ENCODE measurements around the gene MBD6.

MBD6 gene

GRCh38 chr12:57525615-57526383 is 3.2 kb downstream of the MBD6 start:
- no peak for DNase-seq (ENCODE audit: extremely low read depth in 1 of 2, low read depth in 1 of 2)

DNA sequence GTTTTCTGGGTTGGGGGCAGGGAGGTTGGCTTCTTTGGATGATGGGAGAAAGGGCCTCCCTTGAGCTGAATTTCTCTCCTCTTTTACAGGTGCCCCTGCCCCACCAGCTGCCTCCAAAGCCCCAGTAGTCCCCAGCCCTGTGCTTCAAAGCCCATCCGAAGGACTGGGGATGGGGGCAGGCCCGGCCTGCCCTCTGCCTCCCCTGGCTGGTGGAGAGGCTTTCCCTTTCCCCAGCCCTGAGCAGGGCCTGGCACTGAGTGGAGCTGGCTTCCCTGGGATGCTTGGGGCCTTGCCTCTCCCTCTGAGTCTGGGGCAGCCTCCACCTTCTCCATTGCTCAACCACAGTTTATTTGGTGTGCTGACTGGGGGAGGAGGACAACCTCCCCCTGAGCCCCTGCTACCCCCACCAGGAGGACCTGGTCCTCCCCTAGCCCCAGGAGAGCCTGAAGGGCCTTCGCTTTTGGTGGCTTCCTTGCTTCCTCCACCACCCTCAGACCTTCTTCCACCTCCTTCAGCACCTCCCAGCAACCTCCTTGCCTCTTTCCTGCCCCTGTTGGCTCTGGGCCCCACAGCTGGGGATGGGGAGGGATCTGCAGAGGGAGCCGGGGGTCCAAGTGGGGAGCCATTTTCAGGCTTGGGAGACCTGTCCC is 4.0 kb downstream of the MBD6 start:
- no peak for DNase-seq (ENCODE audit: extremely low read depth in 1 of 2, low read depth in 1 of 2)

DNA sequence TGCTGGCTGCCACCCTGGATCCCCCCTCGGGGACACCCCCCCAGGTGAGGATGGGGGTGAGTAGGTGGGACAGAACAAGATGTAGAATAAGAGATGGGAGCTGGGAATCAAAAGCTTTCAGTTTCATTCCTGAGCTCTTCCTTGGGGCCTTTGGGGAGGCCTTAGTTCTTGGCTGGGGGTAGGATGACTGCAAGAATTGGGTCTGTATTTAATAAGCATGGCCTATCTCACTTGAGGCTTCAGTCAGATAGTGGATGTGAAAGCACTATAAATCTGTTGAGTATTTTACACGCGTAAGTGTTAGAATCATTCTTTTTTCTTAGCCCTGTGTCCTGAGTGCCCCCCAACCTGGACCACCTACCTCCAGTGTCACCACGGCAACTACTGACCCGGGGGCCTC is 4.6 kb downstream of the MBD6 start:
- DNase-seq (ENCODE audit: extremely low read depth in 1 of 2, low read depth in 1 of 2), result no peak

DNA sequence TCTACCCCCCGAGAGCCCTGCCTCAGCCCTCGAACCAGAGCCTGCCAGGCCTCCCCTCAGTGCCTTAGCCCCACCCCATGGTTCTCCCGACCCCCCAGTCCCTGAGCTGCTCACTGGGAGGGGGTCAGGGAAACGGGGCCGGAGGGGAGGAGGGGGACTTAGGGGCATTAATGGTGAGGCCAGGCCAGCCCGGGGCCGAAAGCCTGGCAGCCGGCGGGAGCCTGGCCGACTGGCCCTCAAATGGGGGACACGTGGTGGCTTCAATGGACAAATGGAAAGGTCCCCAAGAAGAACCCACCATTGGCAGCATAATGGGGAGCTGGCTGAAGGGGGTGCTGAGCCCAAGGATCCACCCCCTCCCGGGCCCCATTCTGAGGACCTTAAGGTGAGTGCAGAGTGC is 5.6 kb downstream of the MBD6 start:
- no peak for DNase-seq (ENCODE audit: extremely low read depth in 1 of 2, low read depth in 1 of 2)

DNA sequence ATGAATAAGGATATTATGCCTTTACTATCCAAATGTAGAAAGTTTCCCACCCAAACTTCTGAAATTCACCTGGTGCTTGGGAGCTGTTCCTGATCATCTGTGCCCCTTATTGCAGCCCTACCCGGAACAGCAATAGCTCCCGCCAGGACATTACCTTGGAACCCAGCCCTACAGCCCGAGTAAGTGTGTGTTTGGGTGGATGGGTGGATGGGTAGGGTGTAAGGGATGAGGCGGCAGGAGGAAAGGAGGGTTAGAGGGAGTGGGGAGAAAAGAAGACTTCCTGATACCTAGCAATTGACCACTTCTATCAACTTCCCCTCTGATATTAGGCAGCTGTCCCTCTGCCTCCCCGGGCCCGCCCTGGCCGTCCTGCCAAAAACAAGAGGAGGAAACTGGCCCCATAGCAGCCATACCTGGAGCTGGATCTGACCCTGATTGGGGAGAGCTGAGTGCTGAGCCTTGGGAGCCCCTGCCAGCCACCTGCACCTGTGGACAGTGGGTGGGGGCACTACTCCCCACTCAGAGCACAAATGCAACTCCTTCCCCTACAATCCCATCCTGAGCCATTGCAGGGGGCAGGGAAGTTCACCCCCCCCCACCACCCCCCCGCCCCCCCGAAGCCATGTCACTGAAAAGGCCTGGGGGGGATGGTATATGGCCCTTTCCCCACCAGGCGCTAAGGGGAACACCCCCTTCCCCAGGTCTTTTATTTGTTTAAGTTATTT is 6.4 kb downstream of the MBD6 start:
- no peak for DNase-seq (ENCODE audit: extremely low read depth in 1 of 2, low read depth in 1 of 2)

- no peak for DNase-seq (ENCODE audit: extremely low read depth in 1 of 2, low read depth in 1 of 2)
Observed at GRCh38 chr12:57529831-57530230, 7.2 kb downstream of the MBD6 start.

GRCh38 chr12:57530396-57531142 is 7.9 kb downstream of the MBD6 start:
- no peak for DNase-seq (ENCODE audit: extremely low read depth in 1 of 2, low read depth in 1 of 2)

DNA sequence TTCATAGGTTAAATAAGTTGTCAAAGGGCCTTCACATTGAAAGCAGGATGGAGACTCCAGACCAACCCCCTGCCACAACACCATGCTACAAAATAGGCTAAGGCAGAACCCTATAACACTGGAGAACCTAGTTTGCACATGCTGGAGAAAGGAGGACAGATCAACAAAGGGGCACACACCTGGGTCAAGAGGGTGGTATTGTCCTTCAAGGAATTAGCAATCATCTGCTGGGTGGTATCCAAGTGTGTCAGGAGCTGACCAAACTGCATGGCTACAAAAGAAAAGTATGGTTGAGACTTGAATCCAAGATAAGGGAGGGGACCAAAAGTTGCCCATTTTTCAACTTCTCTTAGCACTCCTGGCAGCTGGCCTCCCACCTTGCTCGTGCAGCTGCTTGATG is 9.2 kb downstream of the MBD6 start:
- no peak for DNase-seq (ENCODE audit: extremely low read depth in 1 of 2, low read depth in 1 of 2)

GRCh38 chr12:57533108-57533507 is 10.5 kb downstream of the MBD6 start:
- no peak for DNase-seq (ENCODE audit: extremely low read depth in 1 of 2, low read depth in 1 of 2)

DNA sequence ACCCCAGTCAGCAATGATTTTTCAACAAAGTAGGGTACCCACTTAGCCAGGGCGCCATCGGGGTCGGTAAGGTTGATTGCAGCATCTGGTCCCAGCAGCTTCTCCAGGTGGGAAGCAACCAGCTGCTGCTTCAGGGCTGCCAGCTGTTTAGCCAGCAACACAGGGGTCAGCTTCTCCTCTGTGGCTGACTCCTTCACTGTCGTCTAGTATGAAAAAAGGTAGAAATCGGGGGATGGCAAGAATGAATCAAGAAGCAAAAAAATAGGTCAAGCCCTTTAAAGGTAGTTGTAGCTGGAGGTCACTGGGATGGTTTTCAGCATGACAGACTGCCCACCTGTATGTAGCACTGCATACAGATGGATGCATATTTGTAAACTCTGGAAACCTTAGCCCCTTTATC is 11.6 kb downstream of the MBD6 start:
- no peak for DNase-seq (ENCODE audit: extremely low read depth in 1 of 2, low read depth in 1 of 2)

GRCh38 chr12:57534991-57535543 is 12.4 kb downstream of the MBD6 start:
- no peak for DNase-seq (ENCODE audit: extremely low read depth in 1 of 2, low read depth in 1 of 2)

- no peak for DNase-seq (ENCODE audit: extremely low read depth in 1 of 2, low read depth in 1 of 2)
Observed at GRCh38 chr12:57535764-57536596, 13.4 kb downstream of the MBD6 start.

DNA sequence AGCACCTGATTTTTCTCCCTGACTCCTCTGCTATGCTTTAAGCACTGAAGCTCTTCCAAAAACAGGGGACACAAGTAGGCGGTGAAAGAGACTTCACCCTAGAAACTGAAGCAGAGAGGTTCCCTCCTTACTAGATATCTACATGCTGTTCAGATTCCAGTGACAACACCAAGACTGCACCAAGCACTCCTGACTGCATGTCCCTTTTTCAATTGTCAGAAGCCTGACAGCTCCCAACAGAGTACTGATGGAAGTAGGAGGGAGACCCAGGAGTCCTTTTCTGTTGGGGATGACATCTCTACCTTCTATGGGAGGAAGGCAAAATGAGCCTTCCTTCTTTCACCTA is 13.9 kb downstream of the MBD6 start:
- no peak for DNase-seq (ENCODE audit: extremely low read depth in 1 of 2, low read depth in 1 of 2)

DNA sequence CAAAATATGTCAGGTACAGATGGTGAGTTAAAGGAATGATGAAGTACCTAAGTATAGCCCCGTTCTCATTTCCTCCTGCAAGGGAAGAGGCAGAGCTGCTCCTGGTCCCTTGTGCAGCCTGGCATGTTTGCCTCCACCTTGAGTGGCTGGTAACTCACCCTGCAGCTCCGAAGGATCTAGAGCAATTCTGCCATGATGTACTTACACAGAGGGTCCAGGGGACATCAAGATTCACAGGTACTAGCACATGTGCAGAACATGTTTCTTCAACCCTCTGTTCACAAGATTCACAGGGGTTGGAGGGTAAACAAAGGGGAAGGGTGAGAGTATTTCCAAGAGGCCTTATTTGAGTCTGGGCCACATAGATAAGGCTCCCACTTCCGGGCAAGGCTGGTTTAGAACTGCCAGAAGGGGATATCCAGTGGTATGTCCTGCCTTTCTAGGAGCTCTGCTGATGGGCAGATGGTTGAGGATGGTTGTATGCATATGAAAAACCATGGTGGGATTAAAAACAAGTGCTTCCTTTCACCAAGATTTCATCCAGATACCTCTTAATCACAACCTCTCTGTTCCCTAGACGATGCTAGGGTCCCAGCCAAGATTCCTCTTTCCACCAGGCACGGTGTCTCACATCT is 16.6 kb downstream of the MBD6 start:
- DNase-seq (ENCODE audit: extremely low read depth in 1 of 2, low read depth in 1 of 2), result no peak

DNA sequence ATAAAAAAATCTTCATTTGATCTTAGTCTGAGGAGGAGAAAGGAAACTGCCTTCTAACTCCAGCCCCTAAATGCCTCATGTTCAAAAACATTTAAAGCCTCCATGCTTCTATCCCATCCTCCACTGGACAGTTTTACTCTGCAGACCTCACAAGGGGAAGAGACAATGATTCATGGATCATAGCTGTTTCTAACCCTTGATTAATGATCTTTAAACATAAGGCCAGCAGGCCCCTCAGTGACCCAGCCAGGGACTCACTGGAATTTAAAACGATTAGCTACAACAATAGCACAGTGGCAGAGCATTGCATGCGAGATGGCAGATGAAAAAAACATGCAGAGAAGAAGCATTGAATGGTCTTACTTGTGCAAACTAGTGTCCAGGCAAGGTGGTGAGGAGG is 18.4 kb downstream of the MBD6 start:
- no peak for DNase-seq (ENCODE audit: extremely low read depth in 1 of 2, low read depth in 1 of 2)

GRCh38 chr12:57541717-57542116 is 19.1 kb downstream of the MBD6 start:
- DNase-seq (ENCODE audit: extremely low read depth in 1 of 2, low read depth in 1 of 2), result no peak

DNA sequence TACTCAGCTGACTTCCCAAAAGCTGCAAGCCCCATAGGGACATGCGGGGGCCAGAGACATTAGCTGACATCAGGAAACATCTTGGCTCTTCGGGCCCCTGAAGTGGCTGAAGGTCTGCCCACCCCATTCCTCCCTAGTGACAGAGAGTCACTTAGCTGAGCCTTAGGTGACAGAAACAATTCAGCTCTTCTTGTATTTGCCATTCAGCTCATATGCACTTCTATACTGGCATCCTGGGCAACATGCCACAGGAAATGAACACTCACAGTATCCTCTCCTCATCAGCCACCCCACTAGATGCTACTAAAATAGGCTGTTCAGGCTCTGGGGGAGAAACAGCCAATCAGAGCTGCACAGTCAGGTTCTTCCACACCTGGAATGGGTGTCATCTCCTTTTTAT is 21.0 kb downstream of the MBD6 start:
- no peak for DNase-seq (ENCODE audit: extremely low read depth in 1 of 2, low read depth in 1 of 2)

- DNase-seq (ENCODE audit: extremely low read depth in 1 of 2, low read depth in 1 of 2), result no peak
Observed at GRCh38 chr12:57545809-57546437, 23.3 kb downstream of the MBD6 start.

All from activated CD8-positive, alpha-beta memory T cell treated with anti-CD3 and anti-CD28 coated beads for 1 hour (primary cell).